GM12873 (cell line): ENCODE measurements around the gene SLC39A11.

Source experiments
- CTCF ChIP-seq: IDR thresholded peaks from 2 replicates; pipeline ENCODE4 v1.5.1; 2012; ENCODE audit warnings: low read depth, mild to moderate bottlenecking, moderate library complexity, low read length, control low read depth; ENCODE audit not compliant: insufficient read depth; ENCODE audit errors: missing control alignments

The SLC39A11 gene

DNA sequence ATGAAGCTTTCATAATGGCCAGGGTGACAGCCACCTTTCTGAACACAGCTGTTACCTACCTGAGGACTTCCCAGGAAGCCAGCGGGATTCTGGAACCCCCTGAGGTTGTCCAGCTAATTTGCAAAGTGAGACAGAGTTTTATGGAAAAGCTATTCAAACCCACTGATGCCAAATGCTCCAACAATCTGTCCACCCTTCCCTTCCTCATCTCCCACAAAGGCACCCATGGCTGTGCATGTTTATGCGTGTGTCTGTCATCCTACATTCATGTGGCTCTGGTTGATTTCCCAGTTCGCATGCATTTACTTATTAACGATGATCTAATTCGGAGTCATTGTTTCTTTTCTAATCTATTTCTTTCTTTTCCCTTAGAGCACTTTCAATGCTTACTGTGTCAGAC, 217.1 kb downstream of the SLC39A11 start:
- TF ChIP-seq CTCF, result no peak

- TF ChIP-seq CTCF, result no peak
These were observed 220.1 kb downstream of the SLC39A11 start for GRCh38 chr17:72872396-72872795.

- TF ChIP-seq CTCF, result no peak
These were observed 222.0 kb downstream of the SLC39A11 start for GRCh38 chr17:72870367-72870985.

GRCh38 chr17:72869630-72870029, 222.9 kb downstream of the SLC39A11 start:
- no peak for TF ChIP-seq CTCF

DNA sequence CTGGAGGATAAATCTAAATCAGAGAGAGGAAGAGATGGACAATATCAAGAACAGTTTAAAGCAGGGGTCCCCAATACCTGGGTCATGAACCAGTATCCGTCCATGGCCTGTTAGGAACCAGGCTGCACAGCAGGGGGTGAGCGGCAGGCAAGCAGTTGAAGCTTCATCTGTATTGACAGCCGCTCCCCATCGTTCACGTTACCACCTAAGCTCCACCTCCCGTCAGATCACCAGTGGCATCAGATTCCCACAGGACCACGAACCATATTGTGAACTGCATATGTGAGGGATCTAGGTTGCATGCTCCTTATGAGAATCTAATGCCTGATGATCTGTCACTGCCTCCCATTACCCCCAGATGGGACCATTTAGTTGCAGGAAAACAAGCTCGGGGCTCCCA, 226.5 kb downstream of the SLC39A11 start:
- no peak for TF ChIP-seq CTCF

DNA sequence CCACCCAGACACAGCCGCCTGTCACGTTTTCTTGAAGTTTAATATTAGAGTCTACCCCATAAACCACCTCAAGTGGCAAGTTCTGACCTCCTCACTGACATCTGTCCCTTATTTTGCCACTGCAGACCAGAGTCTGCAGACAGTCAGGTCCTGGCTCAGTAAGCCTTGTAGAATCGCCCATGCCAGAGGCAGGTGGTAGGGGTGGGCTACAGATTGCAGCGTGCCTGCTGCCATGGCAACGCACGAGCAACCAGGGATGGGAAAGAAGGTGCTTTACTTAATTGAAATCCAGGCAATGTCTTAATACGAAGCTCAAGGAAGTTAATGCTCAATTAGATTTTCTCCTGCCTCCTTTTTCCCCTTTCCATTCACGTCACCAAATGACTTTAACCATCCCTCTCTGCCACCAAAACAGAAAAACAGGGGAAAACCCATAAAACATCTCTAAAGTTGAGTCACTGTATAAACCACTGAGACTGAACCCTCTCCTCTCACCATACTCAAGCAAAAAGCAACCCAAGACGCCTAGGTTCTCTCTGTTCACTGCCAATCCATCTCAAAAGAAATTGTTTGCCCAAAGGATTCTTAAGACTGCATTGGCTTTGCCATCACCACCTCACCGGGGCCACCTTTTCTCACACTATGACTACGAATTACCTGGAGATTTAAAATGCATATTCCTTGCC, 228.8 kb downstream of the SLC39A11 start:
- no peak for TF ChIP-seq CTCF

- no peak for TF ChIP-seq CTCF
These were observed 230.1 kb downstream of the SLC39A11 start for GRCh38 chr17:72862276-72862999.
